H9 (cell line): ENCODE measurements around the gene CCL13. TPM values are rescaled to one million over a fixed set of nuclear protein-coding genes. Genes with fewer than 3 reads are reported as not detected.

Experiments used
- DNase-seq: peaks from one replicate; pipeline ENCODE4 v3.0.0-alpha.2; 2017
- H2AFZ ChIP-seq: one replicate; pipeline ENCODE4 v1.6.1; 2013; ENCODE audit warnings: mild to moderate bottlenecking, low read length, control low read depth, moderate library complexity
- H2AK5ac ChIP-seq: 2 replicates; pipeline ENCODE4 v1.6.1; 2013; ENCODE audit warnings: low read length, control low read depth, mixed read lengths; ENCODE audit not compliant: insufficient read length
- H2BK120ac ChIP-seq: one replicate; pipeline ENCODE4 v1.6.1; 2013; ENCODE audit warnings: low read depth, mild to moderate bottlenecking, low read length, control low read depth, inconsistent platforms; ENCODE audit not compliant: poor library complexity, severe bottlenecking
- H2BK12ac ChIP-seq: 2 replicates; pipeline ENCODE4 v1.6.1; 2013; ENCODE audit warnings: low read length, control low read depth, mixed read lengths, low read depth; ENCODE audit not compliant: insufficient read length
- H2BK15ac ChIP-seq: 2 replicates; pipeline ENCODE4 v1.6.1; 2013; ENCODE audit warnings: low read depth, low read length, control low read depth
- H2BK20ac ChIP-seq: one replicate; pipeline ENCODE4 v1.6.1; 2013; ENCODE audit warnings: low read depth, mild to moderate bottlenecking, low read length, control low read depth, inconsistent platforms; ENCODE audit not compliant: poor library complexity, severe bottlenecking
- H2BK5ac ChIP-seq: 2 replicates; pipeline ENCODE4 v1.6.1; 2013; ENCODE audit warnings: low read length, control low read depth, mixed read lengths; ENCODE audit not compliant: insufficient read length
- H3K14ac ChIP-seq: 2 replicates; pipeline ENCODE4 v1.6.1; 2013; ENCODE audit warnings: low read length, control low read depth; ENCODE audit not compliant: insufficient read depth
- H3K18ac ChIP-seq: 2 replicates; pipeline ENCODE4 v1.6.1; 2013; ENCODE audit warnings: low read depth, mild to moderate bottlenecking, mixed read lengths, low read length, control low read depth; ENCODE audit not compliant: insufficient read length
- H3K23ac ChIP-seq: 2 replicates; pipeline ENCODE4 v1.6.1; 2013; ENCODE audit warnings: low read length, control low read depth, mixed read lengths, low read depth; ENCODE audit not compliant: insufficient read length
- H3K23me2 ChIP-seq: 2 replicates; pipeline ENCODE4 v1.6.1; 2013; ENCODE audit warnings: low read depth, mild to moderate bottlenecking, mixed read lengths, low read length, control low read depth; ENCODE audit not compliant: insufficient read length, poor library complexity, severe bottlenecking
- H3K27ac ChIP-seq: 2 replicates; pipeline ENCODE4 v1.5.1; 2013; ENCODE audit warnings: low read length, control low read depth, mixed read lengths, low read depth; ENCODE audit not compliant: insufficient read length
- H3K27me3 ChIP-seq: 2 replicates; pipeline ENCODE4 v1.6.1; 2013; ENCODE audit warnings: low read length, control low read depth, inconsistent platforms; ENCODE audit not compliant: insufficient read depth
- H3K4ac ChIP-seq: 2 replicates; pipeline ENCODE4 v1.6.1; 2013; ENCODE audit warnings: low read depth, mild to moderate bottlenecking, control low read depth, inconsistent platforms, low read length, moderate library complexity
- H3K4me1 ChIP-seq: 2 replicates; pipeline ENCODE4 v1.6.1; 2013; ENCODE audit warnings: low read length, control low read depth, inconsistent platforms; ENCODE audit not compliant: insufficient read depth
- H3K4me2 ChIP-seq: 2 replicates; pipeline ENCODE4 v1.6.1; 2013; ENCODE audit warnings: low read length, control low read depth, mixed read lengths; ENCODE audit not compliant: insufficient read length, insufficient read depth
- H3K56ac ChIP-seq: 2 replicates; pipeline ENCODE4 v1.6.1; 2013; ENCODE audit warnings: low read depth, mild to moderate bottlenecking, mixed read lengths, low read length, control low read depth; ENCODE audit not compliant: insufficient read length
- H3K79me1 ChIP-seq: 2 replicates; pipeline ENCODE4 v1.6.1; 2013; ENCODE audit warnings: low read depth, mild to moderate bottlenecking, moderate library complexity, low read length, control low read depth, inconsistent platforms; ENCODE audit not compliant: insufficient read depth, poor library complexity, severe bottlenecking
- H3K79me2 ChIP-seq: 2 replicates; pipeline ENCODE4 v1.6.1; 2013; ENCODE audit warnings: low read length, control low read depth, inconsistent platforms; ENCODE audit not compliant: insufficient read depth
- H3K9ac ChIP-seq: 2 replicates; pipeline ENCODE4 v1.6.1; 2013; ENCODE audit warnings: low read length, control low read depth, mixed read lengths; ENCODE audit not compliant: insufficient read length; ENCODE audit errors: extremely low read depth
- H3K9me3 ChIP-seq: one replicate; pipeline ENCODE4 v1.6.1; 2013; ENCODE audit warnings: low read depth, low read length, inconsistent platforms; ENCODE audit not compliant: control insufficient read depth
- H3T11ph ChIP-seq: one replicate; pipeline ENCODE4 v1.6.1; 2013; ENCODE audit warnings: mild to moderate bottlenecking, low read length, control low read depth, inconsistent platforms
- H4K20me1 ChIP-seq: one replicate; pipeline ENCODE4 v1.6.1; 2013; ENCODE audit not compliant: control insufficient read depth, insufficient read length, insufficient read depth
- H4K5ac ChIP-seq: 2 replicates; pipeline ENCODE4 v1.6.1; 2013; ENCODE audit warnings: low read depth, mild to moderate bottlenecking, mixed read lengths, low read length, control low read depth; ENCODE audit not compliant: insufficient read length
- H4K8ac ChIP-seq: replicated peaks from 2 replicates; pipeline ENCODE4 v1.6.1; 2013; ENCODE audit warnings: low read length, control low read depth, mixed read lengths, low read depth; ENCODE audit not compliant: insufficient read length
- H4K91ac ChIP-seq: 2 replicates; pipeline ENCODE4 v1.6.1; 2013; ENCODE audit warnings: low read depth, mild to moderate bottlenecking, moderate library complexity, mixed read lengths, low read length, control low read depth; ENCODE audit not compliant: insufficient read length
- H3K27ac Mint-ChIP-seq, 3 experiments: 2 replicates in 2 of 3; 3 replicates in 1 of 3; pipeline ENCODE4 v1.8.0; 2020 to 2021; ENCODE audit warnings: mixed read lengths in 3 of 3, mild to moderate bottlenecking in 1 of 3, moderate library complexity in 1 of 3
- H3K27me3 Mint-ChIP-seq: 2 replicates; pipeline ENCODE4 v1.8.0; 2021; ENCODE audit warnings: low read depth, mild to moderate bottlenecking, moderate library complexity, mixed read lengths
- H3K36me3 Mint-ChIP-seq, 3 experiments: 2 replicates in 2 of 3; 3 replicates in 1 of 3; pipeline ENCODE4 v1.8.0; 2020 to 2021; ENCODE audit warnings: low read depth in 3 of 3, mixed read lengths in 3 of 3; ENCODE audit not compliant: insufficient read depth in 1 of 3
- H3K4me1 Mint-ChIP-seq, 2 experiments: 2 replicates each; pipeline ENCODE4 v1.8.0; 2020; ENCODE audit warnings: mixed read lengths in 2 of 2
- H3K4me3 Mint-ChIP-seq, 2 experiments: 2 replicates in 1 of 2; 3 replicates in 1 of 2; pipeline ENCODE4 v1.8.0; 2020 to 2021; ENCODE audit warnings: mild to moderate bottlenecking in 2 of 2, mixed read lengths in 2 of 2, moderate library complexity in 1 of 2
- H3K9me3 Mint-ChIP-seq, 2 experiments: 2 replicates in 1 of 2; 3 replicates in 1 of 2; pipeline ENCODE4 v1.8.0; 2020; ENCODE audit warnings: mild to moderate bottlenecking in 2 of 2, mixed read lengths in 2 of 2, moderate library complexity in 1 of 2
- WGBS: extraction: QIAGEN DNeasy Blood & Tissue Kit; methylation state at CpG from one replicate; pipeline ENCODE4 v1.1.7; 2013; ENCODE audit warnings: missing lambda C conversion rate, low lambda C conversion rate, mixed read lengths; ENCODE audit not compliant: insufficient read length; ENCODE audit errors: extremely low coverage; 5-methylcytosine and 5-hydroxymethylcytosine counted together
- total RNA-seq: library from RNA; stranded (reverse); gene quantifications from 2 replicates; pipeline ENCODE4 v1.2.1, GENCODE V29; 2021
- TF ChIP-seq, protein P1 (sequence below): fragments of 200-600 bp; sonication (generic); conservative IDR thresholded peaks from 3 replicates; pipeline ENCODE4 v1.8.0; 2021; ENCODE audit warnings: antibody characterized with exemption, mild to moderate bottlenecking

Gene CCL13
- total RNA-seq, 1 experiment from 2014 or later, result not detected

- Histone ChIP-seq H3K14ac (no peak overlapping the region), H4K91ac (no peak overlapping the region), H3K23me2 (no peaks in the 10 kb centered on the region), H3K79me1 (no peaks in the 10 kb centered on the region), H3K27ac (no peak overlapping the region), H2BK120ac (no peak overlapping the region), H3K79me2 (no peaks in the 10 kb centered on the region), H4K5ac (no peak overlapping the region), H2BK5ac (no peak overlapping the region), H3K9ac (no peak overlapping the region), H3K4me1 (no peaks in the 10 kb centered on the region), H2AFZ (no peak overlapping the region), H2BK15ac (no peak overlapping the region), H2BK20ac (no peak overlapping the region), H3K27me3 (no peaks in the 10 kb centered on the region), H3K56ac (no peak overlapping the region), H4K8ac (no peak overlapping the region), H3K9me3 (no peaks in the 10 kb centered on the region), H3K23ac (no peak overlapping the region), H3K4ac (no peak overlapping the region), H3T11ph (no peak overlapping the region), H2AK5ac (no peak overlapping the region), H3K18ac (no peak overlapping the region), H4K20me1 (no peaks in the 10 kb centered on the region), H2BK12ac (no peak overlapping the region), H3K4me2 (no peak overlapping the region)
- Mint-ChIP-seq H3K4me1 (peaks cover 9 to 11% of the 10 kb centered on the region in 2 experiments; a peak in 3 of 4 replicates), H3K4me3 (no peak overlapping the region; a peak in 1 of 5 replicates), H3K27ac (no peak overlapping the region), H3K36me3 (no peaks in the 10 kb centered on the region), H3K27me3 (peaks cover 17% of the 10 kb centered on the region), H3K9me3 (no peaks in the 10 kb centered on the region)
- WGBS, result no CpG with 5 or more reads among the region's 5 CpGs
- peak; percentile 27 for DNase-seq
- TF ChIP-seq, protein P1, sequence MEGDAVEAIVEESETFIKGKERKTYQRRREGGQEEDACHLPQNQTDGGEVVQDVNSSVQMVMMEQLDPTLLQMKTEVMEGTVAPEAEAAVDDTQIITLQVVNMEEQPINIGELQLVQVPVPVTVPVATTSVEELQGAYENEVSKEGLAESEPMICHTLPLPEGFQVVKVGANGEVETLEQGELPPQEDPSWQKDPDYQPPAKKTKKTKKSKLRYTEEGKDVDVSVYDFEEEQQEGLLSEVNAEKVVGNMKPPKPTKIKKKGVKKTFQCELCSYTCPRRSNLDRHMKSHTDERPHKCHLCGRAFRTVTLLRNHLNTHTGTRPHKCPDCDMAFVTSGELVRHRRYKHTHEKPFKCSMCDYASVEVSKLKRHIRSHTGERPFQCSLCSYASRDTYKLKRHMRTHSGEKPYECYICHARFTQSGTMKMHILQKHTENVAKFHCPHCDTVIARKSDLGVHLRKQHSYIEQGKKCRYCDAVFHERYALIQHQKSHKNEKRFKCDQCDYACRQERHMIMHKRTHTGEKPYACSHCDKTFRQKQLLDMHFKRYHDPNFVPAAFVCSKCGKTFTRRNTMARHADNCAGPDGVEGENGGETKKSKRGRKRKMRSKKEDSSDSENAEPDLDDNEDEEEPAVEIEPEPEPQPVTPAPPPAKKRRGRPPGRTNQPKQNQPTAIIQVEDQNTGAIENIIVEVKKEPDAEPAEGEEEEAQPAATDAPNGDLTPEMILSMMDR, result no peak
Measured at GRCh38 chr17:34386697-34387550, 30.6 kb downstream of the CCL13 start.
